Measurements from ENCODE around the gene PIGBOS1.

Gene PIGBOS1

GRCh38 chr15:55318588-55319494, at the start of gene PIGBOS1, which contains the start of gene PIGB:
PIGBOS1 (minus strand) TSS chr15:55319123; CDS start chr15:55317792, 1,331 bp downstream.
PIGB (plus strand) TSS chr15:55319222; CDS start chr15:55319251, 29 bp downstream.
- H3K4me3 ChIP-seq (ENCODE audit: low read depth, low read length) = peak within 1 kb of the TSS; percentile 90
- peak; percentile 77 for DNase-seq (ENCODE audit: low read depth)

- no peak for DNase-seq (ENCODE audit: low read depth)
- H3K4me3 ChIP-seq (ENCODE audit: low read depth, low read length) = no peak overlapping the region
Measured at GRCh38 chr15:55366981-55367380, 48.1 kb upstream of the PIGBOS1 start.

GRCh38 chr15:55362641-55363040, 43.7 kb upstream of the PIGBOS1 start:
- DNase-seq (ENCODE audit: low read depth) = no peak
- H3K4me3 ChIP-seq (ENCODE audit: low read depth, low read length) = no peak overlapping the region

GRCh38 chr15:55361048-55361447, 42.1 kb upstream of the PIGBOS1 start:
- no peak overlapping the region for H3K4me3 ChIP-seq (ENCODE audit: low read depth, low read length)
- DNase-seq (ENCODE audit: low read depth) = no peak

GRCh38 chr15:55360256-55360655, 41.3 kb upstream of the PIGBOS1 start:
- DNase-seq (ENCODE audit: low read depth) = no peak
- no peak overlapping the region for H3K4me3 ChIP-seq (ENCODE audit: low read depth, low read length)

GRCh38 chr15:55358471-55358870, 39.5 kb upstream of the PIGBOS1 start:
- no peak for DNase-seq (ENCODE audit: low read depth)
- no peak overlapping the region for H3K4me3 ChIP-seq (ENCODE audit: low read depth, low read length)

GRCh38 chr15:55357774-55358173, 38.9 kb upstream of the PIGBOS1 start:
- peak; percentile 2 for DNase-seq (ENCODE audit: low read depth)
- H3K4me3 ChIP-seq (ENCODE audit: low read depth, low read length) = no peak overlapping the region

- DNase-seq (ENCODE audit: low read depth) = no peak
- H3K4me3 ChIP-seq (ENCODE audit: low read depth, low read length) = no peak overlapping the region
Measured at GRCh38 chr15:55356985-55357585, 38.2 kb upstream of the PIGBOS1 start.

GRCh38 chr15:55353025-55353424, 34.1 kb upstream of the PIGBOS1 start:
- no peak overlapping the region for H3K4me3 ChIP-seq (ENCODE audit: low read depth, low read length)
- no peak for DNase-seq (ENCODE audit: low read depth)

- DNase-seq (ENCODE audit: low read depth) = no peak
- H3K4me3 ChIP-seq (ENCODE audit: low read depth, low read length) = no peak overlapping the region
Measured at GRCh38 chr15:55349282-55349681, 30.4 kb upstream of the PIGBOS1 start.

- no peak overlapping the region for H3K4me3 ChIP-seq (ENCODE audit: low read depth, low read length)
- no peak for DNase-seq (ENCODE audit: low read depth)
Measured at GRCh38 chr15:55348281-55348778, 29.4 kb upstream of the PIGBOS1 start.

GRCh38 chr15:55344206-55344605, 25.3 kb upstream of the PIGBOS1 start:
- DNase-seq (ENCODE audit: low read depth) = no peak
- H3K4me3 ChIP-seq (ENCODE audit: low read depth, low read length) = no peak overlapping the region

- H3K4me3 ChIP-seq (ENCODE audit: low read depth, low read length) = no peak overlapping the region
- no peak for DNase-seq (ENCODE audit: low read depth)
Measured at GRCh38 chr15:55343168-55343567, 24.2 kb upstream of the PIGBOS1 start.

GRCh38 chr15:55337160-55337559, 18.2 kb upstream of the PIGBOS1 start:
- DNase-seq (ENCODE audit: low read depth) = no peak

GRCh38 chr15:55334997-55335396, 16.1 kb upstream of the PIGBOS1 start:
- no peak for DNase-seq (ENCODE audit: low read depth)
- no peak overlapping the region for H3K4me3 ChIP-seq (ENCODE audit: low read depth, low read length)

More at GRCh38 chr15:55337160-55337559, 18.2 kb upstream of the PIGBOS1 start:
- H3K4me3 ChIP-seq (ENCODE audit: low read depth, low read length) = no peak overlapping the region

GRCh38 chr15:55334371-55334770, 15.4 kb upstream of the PIGBOS1 start:
- no peak overlapping the region for H3K4me3 ChIP-seq (ENCODE audit: low read depth, low read length)
- DNase-seq (ENCODE audit: low read depth) = no peak

GRCh38 chr15:55327387-55327786, 8.5 kb upstream of the PIGBOS1 start:
- no peak overlapping the region for H3K4me3 ChIP-seq (ENCODE audit: low read depth, low read length)
- no peak for DNase-seq (ENCODE audit: low read depth)

- DNase-seq (ENCODE audit: low read depth) = no peak
- H3K4me3 ChIP-seq (ENCODE audit: low read depth, low read length) = no peak overlapping the region
Measured at GRCh38 chr15:55322467-55322866, 3.5 kb upstream of the PIGBOS1 start.

GRCh38 chr15:55320963-55321362, 2.0 kb upstream of the PIGBOS1 start:
- H3K4me3 ChIP-seq (ENCODE audit: low read depth, low read length) = no peak overlapping the region
- no peak for DNase-seq (ENCODE audit: low read depth)

- DNase-seq (ENCODE audit: low read depth) = no peak
- H3K4me3 ChIP-seq (ENCODE audit: low read depth, low read length) = peak overlapping the region; percentile 90
Measured at GRCh38 chr15:55320238-55320550, 1.3 kb upstream of the PIGBOS1 start.

All from skeletal muscle cell (primary cell).